Pons (tissue), 1 donor: Measurements from ENCODE around the gene TSC22D2.
A peak's percentile ranks its signal among the peaks of the same experiment; 100 is the strongest.

Experiments
- DNase-seq: peaks from one replicate; pipeline ENCODE4 v3.0.0-alpha.2; 2016; ENCODE audit warnings: low spot score

TSC22D2 gene

DNA sequence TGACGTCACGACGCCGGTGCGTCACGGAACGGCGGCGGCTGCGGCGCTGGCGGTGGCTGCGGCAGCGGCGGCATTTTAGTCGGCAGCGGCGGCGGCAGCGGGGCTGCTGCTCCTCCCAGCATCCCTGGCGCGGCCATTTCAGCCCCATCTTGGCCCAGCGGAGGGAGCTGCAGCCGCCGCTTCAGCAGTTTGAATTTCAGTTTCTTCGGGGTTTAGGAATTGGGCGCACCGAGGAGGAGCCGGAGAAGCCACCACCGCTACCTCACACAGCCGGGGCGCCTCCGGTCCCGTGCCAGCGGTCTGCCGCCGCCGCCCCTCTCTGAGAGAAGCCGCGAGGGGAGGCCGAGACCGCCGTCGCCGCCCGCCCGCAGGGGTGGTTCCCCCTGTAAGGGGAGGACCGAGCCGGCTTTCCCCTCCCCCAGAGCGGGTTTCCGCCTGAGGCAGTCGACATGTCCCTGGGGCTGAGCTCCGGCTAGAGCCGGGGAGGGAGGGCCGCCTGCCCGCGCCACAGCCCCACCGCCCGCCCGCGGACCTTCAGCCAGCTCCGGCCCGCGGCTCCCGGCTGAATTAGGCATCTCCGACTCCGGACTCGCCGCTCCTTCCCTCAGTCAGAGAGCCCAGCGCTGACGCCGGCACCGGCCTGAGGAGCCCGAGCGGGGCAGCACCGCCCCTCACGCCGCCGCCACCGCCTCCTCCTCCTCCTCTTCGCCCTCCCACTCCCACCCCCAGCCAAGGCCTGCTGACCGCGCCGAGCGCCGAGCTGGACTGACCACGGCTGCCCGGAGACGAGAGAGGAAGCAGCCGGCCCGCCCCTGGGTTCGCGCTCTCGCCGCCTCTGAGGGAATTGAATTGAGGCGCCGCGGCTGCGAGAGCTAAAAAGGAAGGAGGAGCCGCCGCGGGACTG is at the start of gene TSC22D2:
Gene TSC22D2, plus strand, starts transcription at position 78 of the 904 bp plus-strand sequence. CDS start 1,053 bp downstream, outside the sequence.
- peak; percentile 77 for DNase-seq

DNA sequence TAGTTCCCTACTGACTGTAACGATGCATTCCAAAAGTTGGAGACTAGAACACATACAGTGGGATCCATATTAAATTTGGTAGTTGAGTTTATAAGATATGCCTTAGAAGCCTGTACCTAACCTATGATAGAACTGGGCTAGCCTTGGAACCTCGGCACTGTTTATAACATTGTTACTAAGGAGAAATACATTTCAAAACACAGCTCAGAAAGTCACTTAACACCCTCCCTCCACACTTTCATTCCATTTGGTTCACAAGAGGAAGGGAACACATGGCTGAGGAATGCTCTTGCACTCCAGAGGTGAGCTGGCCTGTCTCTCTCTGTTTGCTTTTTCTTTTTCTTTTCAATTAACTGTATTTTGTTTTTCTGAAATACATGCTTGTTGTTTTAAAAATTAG is 48.7 kb upstream of the TSC22D2 start:
- DNase-seq: no peak

DNA sequence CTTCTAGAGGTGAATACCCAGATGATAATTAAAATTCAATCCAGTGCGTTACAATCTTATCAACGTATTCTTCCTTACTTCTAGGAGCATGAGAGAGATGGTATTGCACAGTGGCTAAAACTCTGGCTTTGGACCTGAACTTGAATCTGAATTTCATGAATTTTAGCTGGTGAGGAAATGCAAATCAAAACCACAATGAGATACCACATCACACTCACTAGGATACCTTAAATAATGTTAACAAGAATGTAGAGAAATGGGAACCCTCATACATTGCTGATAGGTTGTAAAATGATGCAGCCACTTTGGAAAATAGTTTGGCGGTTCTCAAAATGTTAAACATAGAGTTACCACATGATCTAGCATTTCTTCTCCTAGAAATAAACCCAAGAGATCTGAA is 47.1 kb upstream of the TSC22D2 start:
- DNase-seq: no peak

DNA sequence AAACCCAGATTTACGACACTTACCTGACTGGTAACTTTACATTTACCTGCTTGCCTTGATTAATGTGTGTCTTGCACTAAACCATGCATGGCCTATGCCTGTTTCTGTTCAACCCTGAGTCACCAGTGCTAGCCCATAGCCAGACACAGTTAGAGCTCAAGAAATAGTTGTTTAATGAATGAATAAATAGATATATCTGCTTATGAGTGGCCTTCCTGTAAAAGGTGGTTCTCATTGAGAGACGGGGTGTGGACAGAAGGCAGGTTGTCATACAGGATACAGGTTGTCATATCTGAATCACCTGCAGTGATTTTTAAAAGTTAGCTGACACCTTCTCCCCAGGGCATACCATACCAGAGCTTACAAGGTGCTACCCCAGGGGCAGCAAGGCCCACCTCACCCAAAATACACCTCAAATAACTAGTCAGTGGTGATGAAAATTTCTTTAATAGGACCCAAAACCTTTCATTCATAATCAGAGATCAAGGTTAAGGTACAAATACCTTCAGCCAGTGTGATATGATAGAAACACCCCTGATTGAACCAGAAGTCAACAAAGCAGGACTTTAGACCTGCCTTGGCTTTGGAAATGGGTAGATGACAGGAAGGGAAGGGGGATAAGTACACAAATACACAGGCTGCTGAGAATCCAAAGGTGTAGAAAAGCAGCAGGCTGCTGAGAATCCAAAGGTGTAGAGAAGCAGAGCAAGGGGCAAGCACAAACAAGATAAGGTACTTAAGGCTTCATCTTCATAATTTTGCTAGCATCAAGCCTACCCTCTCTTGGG is 45.4 kb upstream of the TSC22D2 start:
- DNase-seq: no peak

DNA sequence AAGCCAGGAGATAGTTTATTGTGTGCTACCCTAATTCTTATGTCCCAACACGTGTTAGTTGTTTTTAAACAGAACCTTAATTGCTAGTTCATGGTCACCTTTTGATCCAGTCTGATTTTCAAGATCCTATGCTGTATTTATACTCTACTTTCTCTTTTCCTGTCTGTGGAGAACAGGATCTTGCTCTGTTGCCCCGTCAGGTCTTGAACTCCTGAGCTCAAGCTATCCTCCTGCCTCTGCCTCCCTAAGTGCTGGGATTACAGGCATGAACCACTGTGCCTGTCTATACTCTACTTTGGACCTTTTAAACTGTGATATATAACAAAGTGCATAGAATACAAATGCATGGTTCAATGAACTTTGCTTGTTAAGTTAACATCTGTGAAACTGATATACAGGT is 44.7 kb upstream of the TSC22D2 start:
- DNase-seq: no peak

DNA sequence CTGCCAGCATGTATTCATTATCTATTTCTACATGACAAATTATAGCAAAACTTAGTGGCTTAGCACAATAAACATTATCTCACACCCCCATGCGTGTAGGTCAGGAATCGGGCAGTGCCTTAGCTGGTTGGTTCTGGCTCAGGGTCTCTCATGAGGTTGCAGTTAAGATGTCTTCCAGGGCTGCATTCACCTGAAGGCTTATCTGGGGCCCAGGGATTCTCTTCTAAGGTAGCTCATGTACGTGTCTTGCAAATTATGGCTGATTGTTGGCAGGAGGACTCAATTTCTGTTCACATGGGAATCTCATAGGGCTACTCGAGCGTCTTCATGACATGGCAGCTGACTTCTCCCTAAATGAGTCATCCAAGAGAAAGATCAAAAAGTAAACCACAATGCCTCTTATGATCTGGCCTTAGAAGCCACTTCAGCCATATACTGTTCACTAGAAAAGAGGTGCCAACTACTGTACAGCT is 42.9 kb upstream of the TSC22D2 start:
- no peak for DNase-seq

DNA sequence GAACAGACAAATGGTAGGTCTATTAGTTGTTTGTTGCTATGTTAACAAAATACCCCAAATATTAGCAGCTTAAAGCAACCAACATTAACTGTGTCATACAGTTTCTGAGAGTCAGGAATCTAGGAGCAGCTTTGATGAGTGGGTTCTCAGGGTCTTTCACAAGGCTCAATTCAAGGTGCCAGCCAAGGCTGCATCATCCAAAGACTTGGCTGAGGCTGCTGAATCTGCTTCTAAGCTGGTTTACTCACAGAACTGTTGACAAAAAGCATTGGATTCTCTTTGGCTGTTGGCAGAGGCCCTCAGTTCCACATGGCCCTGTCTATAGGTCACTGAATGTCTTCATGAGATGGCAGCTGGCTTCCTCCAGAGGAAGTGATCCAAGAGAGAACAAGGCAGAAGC is 40.3 kb upstream of the TSC22D2 start:
- DNase-seq: no peak

DNA sequence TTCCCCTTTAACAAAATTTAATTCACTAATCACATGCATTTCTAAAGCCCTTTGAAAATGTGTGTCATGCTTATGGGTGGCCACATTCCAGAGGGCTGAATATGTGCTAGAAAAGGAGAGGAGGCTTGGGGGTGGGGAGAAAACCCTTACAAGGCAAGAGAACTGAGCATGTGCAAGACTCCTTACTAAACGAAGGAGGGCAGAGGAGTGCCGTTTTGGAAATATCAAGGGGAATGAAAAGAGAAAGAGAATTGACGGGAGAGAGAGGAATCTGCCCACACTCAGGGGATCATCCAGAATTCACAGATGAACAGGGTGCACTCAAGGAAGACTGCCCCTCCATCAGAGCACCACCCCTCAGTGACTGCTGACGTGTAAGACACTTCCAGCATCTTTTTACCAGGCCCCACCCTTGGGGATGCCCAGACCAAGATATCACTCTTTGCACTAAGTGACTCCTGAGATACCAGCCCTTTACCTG is 37.9 kb upstream of the TSC22D2 start:
- no peak for DNase-seq

DNA sequence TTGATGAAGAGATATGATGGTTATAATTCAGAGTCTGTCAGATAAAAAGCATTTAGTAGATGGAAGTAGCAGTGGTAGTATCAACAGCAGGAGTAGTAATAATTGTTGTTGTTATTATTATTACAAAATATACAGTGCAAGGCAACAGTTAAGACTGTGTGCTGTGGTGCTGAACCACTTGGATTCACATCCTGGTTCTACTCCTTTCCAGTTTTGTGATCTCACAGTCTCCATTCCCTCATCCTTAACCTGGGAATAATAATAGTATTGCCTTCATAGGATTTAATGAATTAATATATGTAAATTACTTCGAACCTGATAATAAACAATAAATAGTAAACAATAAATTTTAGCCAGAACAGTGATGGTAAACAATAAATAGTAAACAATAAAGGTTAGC is 37.1 kb upstream of the TSC22D2 start:
- no peak for DNase-seq

DNA sequence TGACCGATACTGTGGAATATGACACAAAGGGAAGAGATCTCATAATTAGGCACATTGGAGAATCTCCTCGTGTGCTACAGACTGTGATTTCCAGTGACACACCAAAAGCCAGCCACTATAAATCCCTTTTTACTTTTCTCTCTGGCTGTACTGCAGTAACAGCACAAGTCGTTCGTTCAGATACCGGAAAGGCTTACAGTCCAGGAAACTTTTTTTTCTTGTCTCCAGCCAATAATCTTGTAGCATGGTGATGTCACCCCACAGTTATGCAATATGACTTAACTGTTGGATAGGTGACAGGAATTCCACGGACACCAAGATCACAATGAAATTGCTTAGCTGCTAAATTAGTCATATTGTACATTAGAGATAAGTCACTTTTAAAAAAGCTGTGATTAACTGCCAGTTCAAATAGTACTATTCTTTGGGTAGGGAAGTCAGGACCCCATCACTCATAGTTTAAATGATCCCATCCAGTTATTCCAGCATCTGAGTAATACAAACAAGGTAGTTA is 36.3 kb upstream of the TSC22D2 start:
- peak; percentile 47 for DNase-seq

DNA sequence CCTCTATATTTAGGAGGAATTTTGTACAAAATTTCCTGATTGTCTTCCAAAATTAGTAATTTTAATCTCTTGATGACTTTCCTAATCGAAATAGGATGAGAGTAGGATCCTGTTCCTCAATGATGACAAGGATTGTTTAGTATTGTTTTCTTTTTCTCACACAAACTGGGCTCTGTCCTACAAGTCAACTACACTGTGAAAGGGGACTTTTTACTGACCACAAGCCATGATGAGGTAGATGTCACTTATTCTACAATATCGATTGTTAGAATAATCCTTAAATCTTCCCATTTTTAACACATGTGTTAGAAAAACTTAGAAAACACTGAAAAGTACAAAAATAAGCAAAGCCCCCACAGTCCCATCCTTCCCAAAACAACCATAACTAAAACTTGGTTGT is 35.8 kb upstream of the TSC22D2 start:
- no peak for DNase-seq

DNA sequence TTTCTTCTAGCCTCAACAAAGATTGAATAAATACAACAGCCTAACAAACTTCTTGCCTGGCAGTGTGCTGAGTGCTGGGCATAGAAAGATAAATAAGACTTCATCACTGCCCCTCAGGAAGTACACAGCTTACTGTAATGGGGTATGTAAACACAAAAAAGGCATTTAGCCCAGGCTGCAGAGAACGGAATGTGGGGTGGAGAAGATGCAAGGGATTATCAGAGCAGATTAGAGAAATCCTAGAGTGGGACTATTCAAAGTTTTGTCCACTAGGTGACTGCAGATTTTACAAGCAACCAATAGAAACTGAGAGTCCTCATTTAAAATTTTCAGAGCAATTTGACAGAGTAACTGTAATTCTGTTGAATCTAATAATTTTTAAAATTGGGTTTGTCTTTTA is 35.4 kb upstream of the TSC22D2 start:
- DNase-seq: no peak

DNA sequence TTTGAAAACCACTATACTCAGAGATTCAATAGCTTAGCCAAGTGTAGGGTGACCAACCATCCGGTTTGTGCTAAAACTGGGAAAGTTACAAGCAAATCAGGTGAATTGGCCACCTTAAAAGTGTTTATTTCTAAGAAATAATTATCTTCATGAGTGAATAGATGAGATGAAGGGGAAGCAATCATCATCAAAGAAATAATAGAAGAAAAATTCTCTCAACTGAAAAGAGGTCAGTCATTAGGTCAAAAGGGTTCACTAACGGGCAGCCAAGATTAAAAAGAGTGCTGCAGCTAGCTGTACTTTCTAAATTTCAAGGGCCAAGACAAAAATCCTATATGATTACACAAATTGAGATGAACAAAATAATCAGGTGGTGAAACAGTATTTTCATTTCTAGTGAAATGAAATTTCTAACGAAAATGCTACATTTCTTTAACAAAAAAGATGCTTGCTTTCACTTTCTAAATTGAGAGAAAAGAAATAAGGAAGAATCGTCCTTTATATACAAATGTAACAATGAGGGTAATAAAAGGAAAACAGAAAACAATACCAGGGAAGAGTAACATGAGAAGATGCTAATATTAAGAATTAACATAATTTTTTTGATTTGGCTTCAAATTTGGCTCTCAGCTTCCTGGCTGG is 34.7 kb upstream of the TSC22D2 start:
- no peak for DNase-seq

DNA sequence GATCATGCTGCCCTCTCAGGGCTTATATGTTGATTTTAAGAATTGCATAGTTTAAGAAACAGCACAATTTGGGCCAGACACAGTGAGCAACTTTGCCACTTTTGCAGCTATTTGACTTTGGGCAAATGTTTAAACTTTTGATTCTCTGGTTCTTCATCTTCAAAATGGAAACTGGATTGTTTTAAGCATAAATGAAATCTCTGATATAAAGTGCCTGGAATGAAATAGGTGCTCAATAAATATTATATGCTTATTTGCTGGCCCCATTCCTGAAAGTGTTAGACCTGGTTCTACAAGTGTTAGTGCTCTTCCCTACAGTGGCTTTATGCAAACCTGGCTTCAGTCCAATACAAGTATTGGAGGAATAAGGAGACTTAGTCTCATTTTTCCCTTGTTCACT is 33.1 kb upstream of the TSC22D2 start:
- DNase-seq: no peak

DNA sequence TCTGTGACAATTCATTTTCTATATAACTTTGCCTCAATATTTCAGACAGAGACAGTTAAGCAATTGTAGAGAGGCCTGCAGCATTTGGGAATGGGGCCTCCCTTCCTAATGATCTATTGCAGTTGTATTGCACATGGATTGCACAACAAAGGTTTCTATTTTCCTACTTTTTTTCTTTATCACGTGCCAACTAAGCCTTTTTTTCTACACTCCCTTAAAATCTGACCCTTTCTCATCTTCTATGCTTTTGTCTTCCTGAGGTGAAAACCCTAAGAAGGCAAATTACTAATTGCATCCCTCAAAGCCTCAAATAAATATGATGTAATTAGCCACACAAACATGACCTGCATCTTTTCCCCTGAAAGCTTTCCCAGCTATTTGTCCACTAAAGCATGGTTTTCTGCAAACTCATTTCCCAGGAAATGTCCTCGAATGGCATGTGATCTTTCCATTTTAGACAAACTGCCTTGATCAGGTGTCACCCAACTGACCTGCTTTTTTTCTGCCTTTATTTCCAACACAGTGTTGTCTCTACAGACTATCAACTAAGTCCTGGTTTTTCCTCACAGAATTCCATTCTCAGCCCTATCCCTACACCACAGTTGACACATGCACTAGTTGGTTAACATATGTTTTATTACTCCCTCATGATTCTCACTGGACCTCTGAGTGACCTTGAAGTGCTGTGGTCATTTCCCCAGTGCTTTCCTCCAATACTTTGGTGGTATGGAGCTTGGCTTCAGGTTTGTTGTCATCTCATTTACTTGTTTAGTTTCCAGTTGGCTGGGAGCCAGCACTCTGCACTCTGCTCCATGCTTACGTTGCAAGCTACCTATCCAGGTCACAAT is 31.9 kb upstream of the TSC22D2 start:
- DNase-seq: no peak

DNA sequence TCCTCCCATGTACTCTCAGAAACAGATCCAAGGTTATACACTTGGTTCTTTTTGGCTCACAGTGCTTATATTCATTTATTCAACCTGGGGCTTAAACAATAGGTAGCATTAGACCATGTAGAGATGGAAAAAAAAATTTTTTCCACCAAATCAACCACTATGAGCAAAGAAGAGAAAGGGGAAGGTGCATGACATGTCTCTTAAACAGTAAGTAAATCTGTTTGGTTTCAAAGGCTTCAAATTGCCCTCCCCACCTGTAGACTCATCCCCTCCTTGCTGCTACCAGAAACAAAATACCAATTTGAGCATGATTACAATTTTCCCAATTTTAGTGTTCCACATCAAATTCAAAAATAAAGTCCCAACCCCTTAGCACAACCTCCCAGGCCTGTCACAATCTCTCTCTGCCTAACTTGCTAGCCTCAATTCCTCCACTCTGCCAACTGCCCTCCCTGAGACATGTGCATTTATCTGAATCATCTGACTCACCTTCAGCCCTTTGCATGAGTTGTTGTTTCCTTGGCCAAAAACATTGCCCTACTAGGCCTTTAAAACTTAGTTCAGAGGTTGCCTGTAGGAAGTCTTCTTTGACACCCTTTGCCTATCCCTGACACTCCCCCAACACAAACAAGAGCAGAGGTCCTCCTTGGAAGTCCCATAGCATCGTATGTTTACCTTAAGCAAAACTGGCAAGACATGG is 30.3 kb upstream of the TSC22D2 start:
- DNase-seq: no peak

DNA sequence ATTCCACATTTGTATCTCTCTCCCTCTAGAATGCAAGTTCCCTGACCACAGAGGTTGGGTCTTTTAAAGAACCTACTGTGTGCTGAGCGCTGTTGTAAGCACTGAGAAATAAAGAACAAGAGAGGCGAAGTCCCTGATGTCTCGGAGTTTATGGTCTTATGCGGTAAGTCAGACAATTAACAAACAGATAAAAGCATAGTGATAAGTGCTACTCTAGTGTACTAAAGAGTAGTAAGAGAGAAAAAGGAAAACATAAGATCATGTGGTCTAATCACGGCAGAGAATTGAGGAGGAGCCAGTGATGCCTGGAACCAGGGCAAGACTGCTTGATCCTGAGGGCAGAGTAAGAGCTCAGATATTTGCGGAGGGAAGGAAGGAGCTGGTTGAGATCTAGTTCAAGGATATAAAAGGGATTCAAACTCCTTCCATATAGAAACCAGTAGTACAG is 29.8 kb upstream of the TSC22D2 start:
- DNase-seq: no peak

DNA sequence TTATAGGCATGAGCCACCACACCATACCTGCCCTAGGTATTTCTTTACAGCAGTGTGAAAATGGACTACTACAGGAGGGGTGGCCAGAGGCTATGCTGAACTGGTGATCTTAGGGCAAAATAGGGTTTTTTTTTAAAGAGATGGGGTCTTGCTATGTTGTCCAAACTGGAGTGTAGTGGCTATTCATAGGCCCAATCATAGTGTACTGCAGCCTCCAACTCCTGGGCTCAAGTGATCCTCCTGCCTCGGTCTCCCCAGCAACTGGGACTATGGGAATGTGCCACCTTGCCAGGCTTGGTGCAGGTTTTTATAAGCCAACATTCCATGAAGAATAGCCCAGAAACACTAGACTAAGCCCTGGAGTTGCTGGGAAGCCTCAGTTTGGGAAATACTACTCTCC is 28.6 kb upstream of the TSC22D2 start:
- no peak for DNase-seq

DNA sequence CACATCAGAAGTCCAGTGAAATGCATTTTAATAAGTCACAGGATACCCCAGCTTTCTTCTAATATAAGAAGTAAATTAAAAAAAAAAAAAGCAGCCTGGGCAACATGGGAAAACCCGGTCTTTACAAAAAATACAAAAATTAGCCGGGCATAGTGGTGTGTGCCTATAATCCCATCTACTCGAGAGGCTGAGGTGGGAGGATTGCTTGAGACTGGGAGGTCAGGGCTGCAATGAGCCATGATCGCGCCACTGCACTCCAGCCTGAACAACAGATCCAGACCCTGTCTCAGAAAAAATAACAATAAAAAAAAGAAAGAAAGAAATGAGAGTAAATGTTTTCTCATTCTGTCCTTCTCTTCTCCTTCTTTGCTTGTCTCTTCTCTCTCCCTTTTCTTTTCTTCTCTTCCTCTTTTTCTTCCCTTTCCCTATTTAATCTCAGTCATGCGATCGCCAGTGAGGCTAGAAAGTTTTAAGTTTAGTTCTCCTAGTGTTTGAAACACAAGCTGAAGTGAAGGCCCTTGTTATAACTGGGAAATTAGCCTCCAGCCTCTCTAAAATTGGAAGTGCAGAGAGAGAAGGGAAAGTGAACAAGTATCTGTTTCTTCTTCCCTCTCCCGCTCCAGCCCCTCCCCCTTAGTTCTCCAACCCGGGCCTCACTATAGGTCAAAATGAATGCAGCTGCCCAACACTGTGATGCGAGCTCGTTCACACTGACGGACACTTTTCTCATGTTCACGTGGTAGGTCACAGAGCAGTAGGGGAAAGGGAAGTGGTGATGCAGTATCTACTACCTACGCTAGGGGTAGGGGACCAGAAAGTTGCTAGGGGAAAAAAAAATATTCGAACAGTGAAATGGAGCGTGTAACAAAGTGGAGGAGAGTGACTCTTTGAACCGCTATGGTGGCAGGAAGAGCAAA is 23.5 kb upstream of the TSC22D2 start:
- DNase-seq: peak; percentile 84
